HepG2 (cell line): Measurements from ENCODE around the gene TMEM117. TPM values are rescaled to one million over a fixed set of nuclear protein-coding genes. Genes with fewer than 3 reads are reported as not detected.
A peak's percentile ranks its signal among the peaks of the same experiment; 100 is the strongest.

Experiments
- ETV5 ChIP-seq: IDR thresholded peaks from 2 replicates; pipeline ENCODE4 v1.6.1; 2018; ENCODE audit warnings: missing biosample characterization, missing genetic modification reagents, inconsistent platforms, borderline replicate concordance
- GABPA ChIP-seq, 2 experiments: IDR thresholded peaks; 2 replicates each; pipeline ENCODE4 v1.6.1; 2011 to 2016; ENCODE audit warnings: low read depth in 2 of 2, low read length in 1 of 2, missing biosample characterization in 1 of 2, missing genetic modification characterization in 1 of 2
- HMG20B ChIP-seq: conservative IDR thresholded peaks from 2 replicates; pipeline ENCODE4 v1.6.1; 2016; ENCODE audit warnings: missing genetic modification reagents, missing compliant biosample characterization
- KDM3A ChIP-seq: IDR thresholded peaks from 2 replicates; pipeline ENCODE4 v1.6.1; 2018; ENCODE audit warnings: low read depth, missing compliant biosample characterization
- MEIS2 ChIP-seq: sonication (generic); formaldehyde crosslinking; IDR thresholded peaks from 2 replicates; pipeline ENCODE4 v1.9.0; 2021; ENCODE audit warnings: mild to moderate bottlenecking, missing genetic modification reagents
- NFAT5 ChIP-seq: sonication (generic); formaldehyde crosslinking; IDR thresholded peaks from 2 replicates; pipeline ENCODE4 v1.4.0; 2020; ENCODE audit warnings: missing genetic modification reagents
- REPIN1 ChIP-seq: sonication (generic); formaldehyde crosslinking; IDR thresholded peaks from 2 replicates; pipeline ENCODE4 v1.8.0; 2022; ENCODE audit warnings: missing genetic modification reagents, low read depth, mild to moderate bottlenecking, borderline replicate concordance
- SNAPC4 ChIP-seq: sonication (generic); formaldehyde crosslinking; IDR thresholded peaks from 2 replicates; pipeline ENCODE4 v1.4.0; 2020; ENCODE audit warnings: mild to moderate bottlenecking, missing genetic modification reagents
- U2AF2 ChIP-seq: fragments of 200-400 bp; formaldehyde crosslinking; IDR thresholded peaks from 2 replicates; pipeline ENCODE4 v1.6.1; 2017; ENCODE audit warnings: low read depth, mild to moderate bottlenecking, low read length
- ZNF24 ChIP-seq: fragments of 450-650 bp; IDR thresholded peaks from 2 replicates; pipeline ENCODE4 v1.6.1; 2017; ENCODE audit warnings: antibody characterized with exemption, mild to moderate bottlenecking
- ZNF280B ChIP-seq: sonication (generic); formaldehyde crosslinking; IDR thresholded peaks from 2 replicates; pipeline ENCODE4 v1.5.0; 2020; ENCODE audit warnings: missing genetic modification reagents, mild to moderate bottlenecking, borderline replicate concordance
- ZNF512 ChIP-seq: sonication (generic); formaldehyde crosslinking; IDR thresholded peaks from 2 replicates; pipeline ENCODE4 v1.4.0; 2020; ENCODE audit warnings: mild to moderate bottlenecking, missing genetic modification reagents
- ZNF670 ChIP-seq: sonication (generic); formaldehyde crosslinking; IDR thresholded peaks from 2 replicates; pipeline ENCODE4 v1.8.0; 2022; ENCODE audit warnings: mild to moderate bottlenecking, missing genetic modification reagents, borderline replicate concordance
- ZNF768 ChIP-seq: sonication (generic); formaldehyde crosslinking; IDR thresholded peaks from 2 replicates; pipeline ENCODE4 v1.4.0; 2020; ENCODE audit warnings: missing genetic modification reagents
- polyA plus RNA-seq, 8 experiments: library from polyadenylated mRNA; depleted of rRNA in 3 of 8; stranded (reverse) in 7 of 8; unstranded in 1 of 8; fragments of >200 nt; fragmentation: Illumina TruSeq in 4 of 8; extraction: Trizol in 4 of 8; gene quantifications; 2 replicates each; pipeline versions ENCODE4 v1.2.1 to v1.2.3, GENCODE V29; 2011 to 2016; ENCODE audit warnings: low read depth in 4 of 8, missing spikeins in 1 of 8, mixed read lengths in 1 of 8; ENCODE audit not compliant: insufficient read depth in 1 of 8
- total RNA-seq, 5 experiments: library from RNA; depleted of rRNA; stranded (reverse); fragments of >200 nt; fragmentation: Illumina TruSeq; extraction: Trizol; gene quantifications; 2 replicates each; pipeline ENCODE4 v1.2.3, GENCODE V29; 2016; ENCODE audit warnings: low read depth in 1 of 5

The TMEM117 gene
- total and polyA plus RNA-seq, 2 of the 13 experiments (the other 11 are each of a cell fraction or from before 2014, with no cell fraction given), result 2.8 to 8.5 TPM

GRCh38 chr12:44436756-44437155 lies 600.9 kb downstream of the TMEM117 start (continued):
- no peak for TF ChIP-seq NFAT5 (CRISPR knock-in tag)
- TF ChIP-seq GABPA (IDR thresholded peaks at IDR 0.05; ENCODE audit: low read depth, low read length), result no peak
- peak; percentile 56 for TF ChIP-seq GABPA (CRISPR knock-in tag; IDR thresholded peaks at IDR 0.05; ENCODE audit: low read depth)
- no peak for TF ChIP-seq ZNF280B
- TF ChIP-seq U2AF2, result no peak
- TF ChIP-seq ETV5, result peak; percentile 53; the same call in 1 of the 2 replicates
- TF ChIP-seq KDM3A (CRISPR knock-in tag), result no peak
- TF ChIP-seq SNAPC4 (CRISPR knock-in tag), result no peak
- TF ChIP-seq ZNF512 (CRISPR knock-in tag), result no peak
- no peak for TF ChIP-seq ZNF670
- no peak for TF ChIP-seq ZNF24
- TF ChIP-seq ZNF768 (CRISPR knock-in tag), result no peak
- TF ChIP-seq HMG20B (CRISPR knock-in tag), result no peak
- no peak for TF ChIP-seq REPIN1 (CRISPR knock-in tag)
- no peak for TF ChIP-seq MEIS2 (CRISPR knock-in tag)
